Body of pancreas (tissue), 4 donors: ENCODE measurements around the gene CHST4. TPM values are rescaled to one million over a fixed set of nuclear protein-coding genes. Genes with fewer than 3 reads are reported as not detected.

Experiments used
- ATAC-seq: fragments of 150-250 bp; one replicate; pipeline ENCODE4 v1.9.1; 2016
- DNase-seq, 4 donors: peaks; one replicate each; pipeline ENCODE4 v3.0.0-alpha.2; 2019
- H3K27ac ChIP-seq, 4 donors: fragments of 200-600 bp; sonication (generic); 1 replicate in 3 of 4; 2 replicates in 1 of 4; pipeline versions ENCODE4 v1.5.1 to v1.6.1; 2016 to 2019; ENCODE audit warnings: mild to moderate bottlenecking in 1 of 4, mixed read lengths in 1 of 4, moderate library complexity in 1 of 4
- H3K27me3 ChIP-seq, 2 donors: fragments of 200-600 bp; sonication (generic); one replicate each; pipeline ENCODE4 v1.6.0; 2016; ENCODE audit warnings: mild to moderate bottlenecking in 1 of 2
- H3K36me3 ChIP-seq, 2 donors: fragments of 200-600 bp; sonication (generic); replicated peaks in 1 of 2; 2 replicates each; pipeline ENCODE4 v1.5.1; 2016; ENCODE audit warnings: low read depth in 2 of 2; ENCODE audit not compliant: insufficient read depth in 1 of 2
- H3K4me1 ChIP-seq: fragments of 200-600 bp; sonication (generic); one replicate; pipeline ENCODE4 v1.6.0; 2016
- H3K4me3 ChIP-seq, 2 donors: fragments of 200-600 bp; sonication (generic); 1 replicate in 1 of 2; 2 replicates in 1 of 2; pipeline ENCODE4 v1.5.1; 2016 to 2019
- H3K9me3 ChIP-seq, 3 donors: fragments of 200-600 bp; sonication (generic); 1 replicate in 2 of 3; 2 replicates in 1 of 3; pipeline ENCODE4 v1.5.1; 2016
- POLR2A ChIP-seq, 3 donors: fragments of 450-650 bp; IDR thresholded peaks; one replicate each; pipeline ENCODE4 v1.6.1; 2016; ENCODE audit warnings: antibody characterized with exemption in 3 of 3, mild to moderate bottlenecking in 2 of 3
- WGBS, 2 donors: methylation state at CpG; one replicate each; pipeline ENCODE4 v1.1.5; 2017; 5-methylcytosine and 5-hydroxymethylcytosine counted together
- intact Hi-C: fragments of 100-400 bp; cut with DNase I; formaldehyde crosslinking; loops from one replicate; pipeline ENCODE4 v1.15.1; 2023
- total RNA-seq, 2 donors: library from RNA; depleted of rRNA; stranded (reverse); fragments of >200 nt; gene quantifications; one replicate each; pipeline ENCODE4 v1.1.0, GENCODE V29; 2016
- TF ChIP-seq, protein P1 (sequence below), 7 experiments: fragments of 450-650 bp in 4 of 7; fragments of 200-600 bp in 3 of 7; sonication (generic) in 3 of 7; IDR thresholded peaks; one replicate each; pipeline ENCODE4 v1.5.1; 2016 to 2019; ENCODE audit warnings: antibody characterized with exemption in 7 of 7

Gene CHST4
- total RNA-seq, 2 donors from 2014 or later, result 21.8 to 23.4 TPM

DNA sequence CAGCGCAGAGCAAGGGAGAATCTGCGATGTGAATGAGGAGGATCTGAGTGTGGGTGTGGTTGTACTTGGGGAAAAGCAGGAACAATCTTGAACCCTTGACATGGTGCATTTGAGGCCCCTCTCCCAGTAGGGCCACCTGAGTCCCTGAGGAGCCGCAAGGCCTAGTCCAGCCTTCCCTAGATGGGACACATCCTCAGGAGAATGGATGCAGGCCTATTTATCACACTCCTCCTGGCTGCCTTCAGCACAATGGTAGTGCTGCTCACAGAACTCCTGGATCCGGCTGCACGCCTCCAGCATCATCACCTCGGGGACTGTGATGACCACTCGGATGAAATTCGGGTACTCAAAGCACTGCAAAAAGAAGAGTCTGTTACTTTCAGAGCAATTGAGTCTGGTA lies 41.7 kb downstream of the CHST4 start:
- WGBS, 2 donors, result 92% methylated on average over 7 to 8 of the region's 8 CpGs
- TF ChIP-seq, protein P1, sequence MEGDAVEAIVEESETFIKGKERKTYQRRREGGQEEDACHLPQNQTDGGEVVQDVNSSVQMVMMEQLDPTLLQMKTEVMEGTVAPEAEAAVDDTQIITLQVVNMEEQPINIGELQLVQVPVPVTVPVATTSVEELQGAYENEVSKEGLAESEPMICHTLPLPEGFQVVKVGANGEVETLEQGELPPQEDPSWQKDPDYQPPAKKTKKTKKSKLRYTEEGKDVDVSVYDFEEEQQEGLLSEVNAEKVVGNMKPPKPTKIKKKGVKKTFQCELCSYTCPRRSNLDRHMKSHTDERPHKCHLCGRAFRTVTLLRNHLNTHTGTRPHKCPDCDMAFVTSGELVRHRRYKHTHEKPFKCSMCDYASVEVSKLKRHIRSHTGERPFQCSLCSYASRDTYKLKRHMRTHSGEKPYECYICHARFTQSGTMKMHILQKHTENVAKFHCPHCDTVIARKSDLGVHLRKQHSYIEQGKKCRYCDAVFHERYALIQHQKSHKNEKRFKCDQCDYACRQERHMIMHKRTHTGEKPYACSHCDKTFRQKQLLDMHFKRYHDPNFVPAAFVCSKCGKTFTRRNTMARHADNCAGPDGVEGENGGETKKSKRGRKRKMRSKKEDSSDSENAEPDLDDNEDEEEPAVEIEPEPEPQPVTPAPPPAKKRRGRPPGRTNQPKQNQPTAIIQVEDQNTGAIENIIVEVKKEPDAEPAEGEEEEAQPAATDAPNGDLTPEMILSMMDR (IDR thresholded peaks at IDR 0.05), result no peak
- TF ChIP-seq POLR2A (IDR thresholded peaks at IDR 0.05), result no peak
- Histone ChIP-seq H3K36me3 (no peaks in the 10 kb centered on the region), H3K27me3 (no peaks in the 10 kb centered on the region), H3K4me3 (no peak overlapping the region), H3K4me1 (peaks cover 28% of the 10 kb centered on the region), H3K27ac (peak overlapping the region in 2 of 4 donors; percentile 13 to 32), H3K9me3 (no peaks in the 10 kb centered on the region)
- DNase-seq, result no peak
- no peak for ATAC-seq
- intact Hi-C loops, result no loop called here

DNA sequence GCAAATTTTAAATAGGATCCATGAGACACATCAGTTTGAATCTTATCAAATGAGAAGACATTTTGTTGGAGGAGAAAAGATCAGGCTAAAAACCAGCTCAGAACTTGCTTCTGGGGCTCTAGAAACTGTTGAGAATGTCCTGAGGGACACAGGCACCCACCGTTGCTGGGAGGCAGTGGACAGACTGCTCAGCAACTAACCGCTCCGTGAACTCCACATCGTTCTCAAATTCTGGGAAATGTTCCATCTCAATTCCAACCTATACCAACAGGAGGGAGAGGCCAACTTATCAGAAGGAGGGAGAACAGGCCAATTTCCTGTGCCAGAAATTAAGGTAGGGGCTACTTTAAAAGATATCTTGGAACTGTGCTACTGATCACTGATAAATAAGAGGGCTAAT lies 42.3 kb downstream of the CHST4 start:
- peak in 3 of 4 donors; percentile 40 to 59 (median 41) for DNase-seq
- Histone ChIP-seq H3K36me3 (no peaks in the 10 kb centered on the region), H3K27ac (peak overlapping the region in 2 of 4 donors; percentile 13 to 32), H3K4me3 (no peak overlapping the region), H3K27me3 (no peaks in the 10 kb centered on the region), H3K9me3 (no peaks in the 10 kb centered on the region), H3K4me1 (peaks cover 34% of the 10 kb centered on the region)
- TF ChIP-seq, protein P1 (IDR thresholded peaks at IDR 0.05), result no peak
- no peak for TF ChIP-seq POLR2A (IDR thresholded peaks at IDR 0.05)
- no peak for ATAC-seq
- intact Hi-C loops, result no loop called here
- 16 to 41% methylated on average over 4 of the region's 4 CpGs for WGBS, 2 donors

DNA sequence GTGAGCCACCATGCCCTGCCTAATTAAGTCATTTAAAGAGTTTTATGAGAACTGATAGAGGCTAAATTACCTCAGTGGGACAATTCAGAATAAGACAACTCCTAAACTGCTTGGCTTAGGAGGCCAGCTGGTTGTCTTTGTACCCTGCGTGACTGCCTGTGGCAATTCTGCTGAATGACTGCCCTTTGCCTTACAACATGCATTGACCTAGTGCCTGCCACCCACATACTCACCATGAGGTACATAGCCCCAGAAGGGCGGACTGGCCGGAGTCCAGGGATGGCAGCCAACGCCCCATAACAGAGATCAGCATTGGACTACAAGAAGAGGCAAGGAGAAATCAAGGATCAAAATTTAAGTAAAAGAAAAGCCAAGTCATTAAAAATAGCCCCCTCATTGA lies 43.4 kb downstream of the CHST4 start:
- WGBS, 2 donors, result 82 to 90% methylated on average over 4 of the region's 4 CpGs
- intact Hi-C loops, result no loop called here

DNA sequence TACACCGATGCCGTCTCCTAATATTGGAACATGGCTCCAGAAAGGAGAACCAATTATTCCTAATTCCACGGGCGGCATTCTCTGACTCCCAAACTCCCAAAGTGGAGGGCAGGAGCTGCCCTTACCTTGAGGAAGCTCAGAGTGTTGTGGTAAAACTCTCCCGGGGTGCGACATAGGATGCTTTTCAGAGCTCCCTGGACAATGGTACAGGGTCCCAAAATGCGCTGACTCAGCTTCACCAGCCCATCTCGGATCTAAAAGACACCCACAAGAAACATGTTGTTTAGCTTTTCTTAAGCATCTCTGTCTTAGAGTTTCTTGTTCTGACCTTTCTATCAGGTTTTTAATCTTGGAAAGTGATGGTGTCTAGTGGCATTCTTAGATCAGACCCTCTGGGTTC lies 43.9 kb downstream of the CHST4 start:
- H3K27ac ChIP-seq, result no peak overlapping the region
- no peak for TF ChIP-seq POLR2A (IDR thresholded peaks at IDR 0.05)
- TF ChIP-seq, protein P1 (IDR thresholded peaks at IDR 0.05), result no peak
- no peaks in the 10 kb centered on the region for H3K9me3 ChIP-seq
- H3K4me3 ChIP-seq, result no peak overlapping the region
- peaks cover 27% of the 10 kb centered on the region for H3K4me1 ChIP-seq
- ATAC-seq, result no peak
- 90 to 91% methylated on average over 8 of the region's 8 CpGs for WGBS, 2 donors
- DNase-seq, result no peak
- H3K27me3 ChIP-seq, result no peaks in the 10 kb centered on the region
- H3K36me3 ChIP-seq, result no peaks in the 10 kb centered on the region
- intact Hi-C loops, result no loop called here

More for the DNA sequence above, 43.4 kb downstream of the CHST4 start:
- no peak overlapping the region for H3K27ac ChIP-seq
- DNase-seq, result no peak
- TF ChIP-seq POLR2A (IDR thresholded peaks at IDR 0.05), result no peak
- TF ChIP-seq, protein P1 (IDR thresholded peaks at IDR 0.05), result no peak
- no peaks in the 10 kb centered on the region for H3K36me3 ChIP-seq
- H3K9me3 ChIP-seq, result no peaks in the 10 kb centered on the region
- no peak overlapping the region for H3K4me3 ChIP-seq
- H3K27me3 ChIP-seq, result no peaks in the 10 kb centered on the region
- peaks cover 27% of the 10 kb centered on the region for H3K4me1 ChIP-seq
- no peak for ATAC-seq

DNA sequence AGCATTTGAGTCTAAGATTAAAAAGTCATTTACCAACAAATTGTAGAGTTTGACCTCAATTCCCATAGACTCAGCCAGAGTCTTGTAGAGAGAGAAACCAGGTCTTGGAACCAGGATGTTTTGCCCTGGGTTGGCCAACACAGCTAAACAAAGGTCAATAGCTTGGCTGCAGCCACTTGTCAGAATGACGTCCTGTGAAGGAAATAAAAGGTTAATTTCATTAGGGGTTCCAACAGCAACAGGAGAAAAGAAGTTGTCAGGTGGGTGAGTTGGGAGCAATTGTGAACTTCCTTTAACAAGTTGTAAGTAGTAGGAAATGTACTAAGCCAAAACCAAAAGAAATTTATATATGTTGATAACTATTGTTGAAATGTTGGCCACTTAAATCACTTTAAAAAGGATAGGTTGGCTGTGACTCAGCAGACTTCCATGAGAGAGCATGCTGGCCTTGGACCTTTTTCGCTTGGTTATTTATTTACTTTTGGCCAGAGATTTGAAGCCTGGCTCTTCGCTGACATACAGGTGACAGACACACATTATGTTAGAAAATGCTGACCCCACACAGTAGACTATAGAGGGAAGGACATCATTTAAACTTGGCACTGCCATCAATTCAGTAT lies 46.4 kb downstream of the CHST4 start:
- peak overlapping the region; percentile 16 to 74 (median 44) for H3K27ac ChIP-seq
- ATAC-seq (peak; percentile 68), DNase-seq (peak in 3 of 4 donors; percentile 21 to 30 (median 25))
- no peaks in the 10 kb centered on the region for H3K27me3 ChIP-seq
- TF ChIP-seq, protein P1 (IDR thresholded peaks at IDR 0.05), result no peak
- TF ChIP-seq POLR2A (IDR thresholded peaks at IDR 0.05), result no peak
- H3K4me1 ChIP-seq, result peaks cover 14% of the 10 kb centered on the region
- no peaks in the 10 kb centered on the region for H3K36me3 ChIP-seq
- WGBS, 2 donors, result 3 to 9% methylated on average over 3 of the region's 3 CpGs
- intact Hi-C loops, result no loop called here
- no peaks in the 10 kb centered on the region for H3K9me3 ChIP-seq
- H3K4me3 ChIP-seq, result no peak overlapping the region
